HG03103 (cell line): ENCODE results near the gene PTPRM.

Experiments
- ATAC-seq: cut with Tn5 transposase; IDR thresholded peaks from one replicate; pipeline ENCODE4 v1.9.1; 2021; ENCODE audit warnings: low read depth; ENCODE audit not compliant: unreplicated experiment

Gene PTPRM

GRCh38 chr18:8065284-8065683 is 498.2 kb downstream of the PTPRM start:
- no peak for ATAC-seq

GRCh38 chr18:8065773-8066172 is 498.7 kb downstream of the PTPRM start:
- ATAC-seq, result no peak

GRCh38 chr18:8069708-8070107 is 502.6 kb downstream of the PTPRM start:
- ATAC-seq, result no peak

GRCh38 chr18:8073167-8073566 is 506.1 kb downstream of the PTPRM start:
- no peak for ATAC-seq

GRCh38 chr18:8080092-8080491 is 513.0 kb downstream of the PTPRM start:
- ATAC-seq, result no peak

GRCh38 chr18:8081267-8081666 is 514.2 kb downstream of the PTPRM start:
- no peak for ATAC-seq

- no peak for ATAC-seq
Observed at GRCh38 chr18:8081872-8082553, 514.9 kb downstream of the PTPRM start.

GRCh38 chr18:8084160-8084559 is 517.0 kb downstream of the PTPRM start:
- no peak for ATAC-seq

- no peak for ATAC-seq
Observed at GRCh38 chr18:8088626-8089025, 521.5 kb downstream of the PTPRM start.

GRCh38 chr18:8091035-8091434 is 523.9 kb downstream of the PTPRM start:
- ATAC-seq, result no peak

GRCh38 chr18:8095947-8096570 is 528.9 kb downstream of the PTPRM start:
- no peak for ATAC-seq

- ATAC-seq, result no peak
Observed at GRCh38 chr18:8097399-8097798, 530.3 kb downstream of the PTPRM start.

GRCh38 chr18:8097927-8098326 is 530.8 kb downstream of the PTPRM start:
- ATAC-seq, result no peak

GRCh38 chr18:8106603-8107002 is 539.5 kb downstream of the PTPRM start:
- no peak for ATAC-seq

- ATAC-seq, result no peak
Observed at GRCh38 chr18:8107426-8107825, 540.3 kb downstream of the PTPRM start.

- no peak for ATAC-seq
Observed at GRCh38 chr18:8114480-8114879, 547.4 kb downstream of the PTPRM start.

- ATAC-seq, result no peak
Observed at GRCh38 chr18:8116341-8117005, 549.4 kb downstream of the PTPRM start.

- ATAC-seq, result no peak
Observed at GRCh38 chr18:8117006-8117371, 549.9 kb downstream of the PTPRM start.

GRCh38 chr18:8121101-8121500 is 554.0 kb downstream of the PTPRM start:
- no peak for ATAC-seq

GRCh38 chr18:8121942-8122480 is 554.9 kb downstream of the PTPRM start:
- no peak for ATAC-seq

GRCh38 chr18:8124232-8125146 is 557.4 kb downstream of the PTPRM start:
- ATAC-seq, result no peak
